Stimulated activated CD8-positive, alpha-beta memory T cell treated with anti-CD3 and anti-CD28 coated beads, Interleukin-7, amount 100 ng/mL, for 4 hours (primary cell): ENCODE data around the gene WBP2NL.
A peak's percentile ranks its signal among the peaks of the same experiment; 100 is the strongest.
"Not testable (repeated sequence)": the region's sequence is repeated elsewhere in the genome, so short reads cannot be mapped to it uniquely, and the experiment has no call there.

Source experiments
- DNase-seq, 2 donors: peaks; one replicate each; pipeline ENCODE4 v3.0.0-alpha.2; 2020; ENCODE audit warnings: low read depth in 2 of 2

WBP2NL gene

DNA sequence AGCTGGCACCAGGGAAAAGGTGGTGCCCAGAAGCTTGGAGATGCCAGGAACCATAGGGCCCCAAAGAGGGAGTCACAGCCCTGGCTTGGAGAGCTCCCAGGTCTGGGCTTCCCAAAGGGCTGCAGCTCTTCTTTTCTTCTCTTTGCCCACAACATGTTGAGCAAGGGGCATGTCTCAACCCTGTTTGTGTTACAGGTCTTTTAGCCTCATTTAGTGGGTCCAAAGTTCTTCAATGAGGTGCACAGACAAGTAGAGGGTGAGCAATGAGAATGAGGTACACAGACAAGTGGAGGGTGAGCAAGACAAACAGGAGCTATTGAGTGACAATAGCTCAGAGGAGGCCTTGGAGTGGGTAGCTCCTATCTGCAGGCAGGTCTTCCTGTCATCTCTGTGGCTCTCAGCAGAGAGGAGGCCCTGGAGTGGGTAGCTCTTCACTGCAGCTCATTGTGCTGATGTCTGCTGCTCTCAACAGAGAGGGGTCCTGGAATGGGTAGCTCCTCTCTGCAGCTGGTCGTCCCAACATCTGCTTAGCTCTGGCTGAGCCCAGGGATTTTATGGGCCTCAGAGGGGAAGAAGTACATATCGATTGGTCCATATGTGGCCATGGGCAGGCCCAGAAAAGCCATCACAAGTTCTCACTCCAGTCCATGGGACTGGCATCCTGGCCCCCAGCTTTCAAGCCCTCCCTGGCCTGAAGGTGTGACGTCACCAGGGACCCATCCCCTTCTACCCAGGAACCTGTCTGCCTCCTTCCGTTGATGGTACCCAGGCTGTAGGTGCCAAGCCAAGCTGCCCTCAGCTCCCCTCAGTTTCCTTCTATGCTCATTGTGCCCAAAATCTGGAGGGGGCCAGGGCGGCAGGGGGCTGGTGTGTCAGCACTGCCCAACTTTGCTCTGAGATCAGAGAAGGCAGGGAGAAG is 34.9 kb downstream of the WBP2NL start:
- DNase-seq: no peak

DNA sequence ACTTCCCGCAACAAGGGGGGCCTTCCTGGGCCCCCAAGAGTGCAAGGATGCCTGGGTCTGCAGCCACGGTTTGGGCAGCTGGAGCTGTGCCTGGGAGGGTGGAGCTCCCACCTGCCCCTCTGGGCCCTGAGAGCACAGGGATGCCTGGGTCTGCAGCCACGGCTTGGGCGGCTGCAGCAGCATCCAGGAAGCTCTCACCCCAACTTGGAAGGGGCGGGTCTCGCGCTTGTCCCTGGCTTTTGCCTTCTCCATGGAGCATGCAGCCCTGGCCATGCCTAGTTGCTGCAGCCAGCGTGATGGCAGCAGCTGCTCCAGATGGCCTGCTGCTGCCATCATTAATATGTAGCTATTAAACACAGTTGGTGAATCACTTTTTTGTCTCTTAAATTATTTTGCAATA is 36.7 kb downstream of the WBP2NL start:
- DNase-seq: no peak

DNA sequence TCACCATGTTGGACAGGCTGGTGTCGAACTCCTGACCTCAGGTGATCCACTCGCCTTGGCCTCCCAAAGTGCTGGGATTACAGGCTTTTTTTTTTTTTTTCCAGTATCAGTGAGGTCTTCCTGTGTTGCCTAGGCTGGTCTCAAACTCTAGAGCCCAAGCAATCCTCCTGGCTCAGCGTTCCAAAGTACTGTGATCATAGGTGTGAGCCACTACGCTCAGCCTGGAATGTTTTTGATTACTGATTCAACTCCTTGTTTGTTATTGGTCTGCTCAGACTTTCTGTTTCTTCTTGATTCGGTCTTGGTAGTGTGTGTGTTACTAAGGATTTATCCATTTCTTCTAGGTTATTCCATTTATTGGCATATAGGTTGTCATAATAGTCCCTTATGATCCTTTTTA is 40.7 kb downstream of the WBP2NL start:
- no peak for DNase-seq

DNA sequence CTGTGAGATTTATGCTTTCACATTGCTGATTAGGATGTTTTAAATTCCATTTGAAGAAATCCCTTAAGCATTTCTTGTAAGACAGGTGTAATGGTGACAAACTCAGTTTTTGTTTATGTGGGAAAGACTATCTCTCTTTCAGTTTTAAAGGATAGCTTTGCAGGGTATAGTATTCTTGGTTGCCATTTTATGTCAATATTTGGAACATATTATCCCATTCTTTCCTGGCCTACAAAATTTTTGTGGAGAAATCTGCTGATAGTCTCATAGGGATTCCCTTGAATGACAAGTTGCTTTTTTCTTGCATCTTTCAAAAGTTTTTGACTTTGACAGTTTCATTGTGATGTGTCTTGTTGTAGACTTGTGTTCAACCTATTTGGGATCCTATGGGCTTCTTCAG is 43.2 kb downstream of the WBP2NL start:
- DNase-seq: no peak

DNA sequence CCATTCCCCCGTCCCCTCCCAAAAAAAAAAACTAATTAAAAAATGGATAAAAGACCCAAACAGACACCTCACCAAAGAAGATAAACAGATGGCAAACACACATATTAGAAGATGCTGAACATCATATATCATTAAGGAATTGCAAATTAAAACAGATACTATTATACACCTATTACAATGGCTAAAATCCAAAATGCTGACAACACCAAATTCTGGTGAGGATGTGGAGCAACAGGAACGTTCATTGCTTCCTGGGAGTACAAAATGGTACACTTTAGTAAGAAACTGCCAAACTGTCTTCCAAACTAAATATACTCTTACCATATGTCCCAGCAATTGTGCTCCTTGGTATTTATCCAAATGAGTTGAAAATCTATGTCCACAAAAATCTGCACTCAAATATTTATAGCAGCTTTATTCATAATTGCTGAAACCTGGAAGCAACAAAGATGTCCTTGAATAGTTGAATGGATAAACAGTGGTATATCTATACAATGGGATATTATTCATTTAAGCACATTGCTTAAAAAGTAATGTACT is 52.1 kb downstream of the WBP2NL start:
- no peak for DNase-seq

DNA sequence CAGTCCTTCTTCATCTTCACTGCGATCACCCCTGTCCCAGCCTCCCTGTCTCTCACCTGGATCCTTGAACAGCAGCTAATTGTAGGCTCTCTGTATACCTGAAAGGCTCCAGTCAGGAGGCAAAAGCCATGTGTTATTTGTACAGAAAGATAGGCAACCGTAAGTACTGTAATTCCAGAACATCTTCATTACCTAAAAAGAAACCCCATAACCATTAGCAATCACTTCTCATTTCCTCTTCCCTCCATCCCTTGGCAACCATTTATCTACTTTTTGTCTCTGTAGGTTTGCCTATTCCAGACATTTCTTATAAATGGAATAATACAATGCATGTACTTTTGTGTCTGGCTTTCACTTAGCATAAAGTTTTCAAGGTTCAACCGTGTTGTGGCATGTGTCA is 54.2 kb downstream of the WBP2NL start:
- DNase-seq: no peak

DNA sequence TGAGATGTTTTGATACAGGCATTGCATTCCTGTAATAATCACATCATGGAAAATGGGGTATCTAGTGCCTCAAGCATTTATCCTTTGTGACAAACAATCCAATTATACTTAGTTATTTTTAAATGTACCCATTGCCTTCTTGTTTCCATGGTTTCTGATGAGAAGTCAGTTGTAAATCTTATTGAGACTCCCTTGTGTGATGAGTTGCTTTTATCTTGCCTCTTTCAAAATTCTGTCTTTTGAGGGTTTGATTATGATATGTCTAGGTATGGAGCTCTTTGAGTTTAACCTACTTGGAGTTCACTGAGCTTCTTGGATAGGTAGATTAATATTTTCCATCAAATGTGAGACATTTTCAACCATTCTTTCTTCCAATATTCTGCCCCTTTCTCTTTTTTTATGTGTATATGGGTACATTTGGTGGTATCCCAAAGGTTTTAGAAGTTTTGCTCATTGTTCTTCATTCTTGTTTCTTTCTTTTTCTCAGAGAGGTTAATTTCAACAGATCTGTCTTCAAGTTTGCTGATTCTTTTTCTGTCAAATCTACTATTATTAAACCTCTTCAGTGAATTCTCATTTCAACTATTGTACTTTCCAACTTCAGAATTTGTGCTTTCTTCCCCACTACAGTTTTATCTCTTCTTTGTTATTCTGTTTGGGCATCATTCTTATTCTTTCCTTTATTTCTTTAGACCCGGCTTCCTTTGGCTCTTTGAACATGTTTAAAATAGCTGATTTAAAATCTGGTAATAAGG is 58.3 kb downstream of the WBP2NL start:
- DNase-seq: no peak

DNA sequence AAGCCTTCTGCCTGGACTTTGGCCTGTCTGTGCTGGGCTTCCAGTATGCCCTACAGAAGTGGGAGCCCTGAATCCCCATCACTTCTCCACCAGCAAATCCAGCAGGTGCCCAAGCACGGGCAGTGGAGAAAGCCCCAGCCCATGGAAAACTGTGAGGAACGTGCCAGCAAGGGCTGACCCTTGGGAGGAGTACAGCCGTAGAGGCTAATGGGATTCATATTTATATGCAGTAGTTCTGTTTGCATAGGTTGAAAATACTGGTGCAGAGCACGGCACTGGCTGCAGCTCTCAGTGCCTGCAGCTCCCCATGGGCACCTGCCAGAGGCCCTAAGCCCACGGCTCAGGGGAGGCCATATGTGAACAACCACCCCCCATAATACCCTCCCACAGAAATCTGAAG is 61.9 kb downstream of the WBP2NL start:
- no peak for DNase-seq

DNA sequence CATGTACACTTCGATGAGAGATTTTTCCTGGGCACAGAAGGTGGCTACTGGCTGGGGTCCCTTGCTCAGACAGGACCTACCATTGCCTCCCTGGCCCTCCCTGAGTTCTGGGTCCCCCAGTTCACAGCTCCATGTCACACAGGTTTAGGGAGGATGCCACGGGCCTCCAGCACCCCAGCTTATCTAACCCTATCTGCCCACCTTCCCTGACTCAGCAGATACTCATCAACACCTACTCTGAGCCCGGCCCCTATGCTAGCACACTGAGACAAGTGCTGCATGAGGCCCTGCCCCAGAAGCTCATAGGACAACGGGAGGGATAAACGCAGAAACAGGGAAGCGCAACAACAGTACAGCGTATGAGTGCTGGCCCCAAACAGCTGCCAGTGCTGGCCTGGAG is 62.5 kb downstream of the WBP2NL start:
- DNase-seq: no peak

DNA sequence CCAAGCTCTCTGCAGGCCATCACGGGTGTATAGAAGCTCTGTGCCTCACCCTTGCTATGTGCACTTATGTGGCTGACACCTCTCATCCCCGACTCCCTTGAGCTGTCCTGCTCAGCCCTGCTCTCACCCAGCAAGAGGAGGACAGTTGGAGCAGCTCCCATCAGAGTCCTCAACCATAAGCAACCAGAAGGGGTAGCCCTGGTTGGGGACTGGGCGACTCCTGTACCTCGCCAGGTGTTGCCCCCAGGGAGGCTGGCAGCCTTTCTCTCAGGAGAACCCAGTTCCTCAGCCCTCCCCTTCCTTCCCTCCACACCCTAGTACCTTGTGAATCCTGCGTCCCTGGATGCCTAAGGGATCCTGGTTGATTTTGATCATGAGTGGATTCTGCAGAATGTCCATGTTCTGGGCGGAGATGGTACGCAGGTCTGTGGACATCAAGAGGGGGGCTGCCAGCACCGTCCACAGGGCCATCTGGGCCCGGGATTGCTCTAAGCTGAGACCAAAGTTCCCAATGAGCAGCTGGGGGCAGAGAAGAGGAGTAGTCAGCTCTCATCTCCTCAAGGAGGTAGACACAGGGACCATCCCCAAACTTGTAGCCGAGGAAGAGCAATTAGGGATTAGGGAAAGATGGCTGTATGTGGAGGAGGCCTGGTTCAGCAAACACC is 64.0 kb downstream of the WBP2NL start:
- DNase-seq: no peak

DNA sequence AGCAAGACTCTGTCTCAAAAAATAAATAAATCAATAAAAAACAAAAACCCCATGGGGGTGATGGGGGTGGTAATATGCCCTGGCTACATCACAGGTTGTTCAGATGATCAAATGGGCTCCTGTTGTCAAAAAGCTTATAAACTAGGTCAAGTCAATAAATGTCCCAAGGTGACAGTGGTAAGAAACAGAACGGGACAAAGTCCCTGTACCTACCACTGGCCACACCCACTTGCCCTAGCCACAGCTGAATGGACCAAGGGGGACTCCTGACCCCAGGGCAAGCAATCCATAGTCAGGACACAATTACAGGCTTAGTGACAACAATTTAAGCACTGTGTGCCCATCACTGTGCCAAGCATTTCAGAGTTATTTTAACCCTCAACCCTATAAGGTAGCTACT is 66.0 kb downstream of the WBP2NL start:
- no peak for DNase-seq

DNA sequence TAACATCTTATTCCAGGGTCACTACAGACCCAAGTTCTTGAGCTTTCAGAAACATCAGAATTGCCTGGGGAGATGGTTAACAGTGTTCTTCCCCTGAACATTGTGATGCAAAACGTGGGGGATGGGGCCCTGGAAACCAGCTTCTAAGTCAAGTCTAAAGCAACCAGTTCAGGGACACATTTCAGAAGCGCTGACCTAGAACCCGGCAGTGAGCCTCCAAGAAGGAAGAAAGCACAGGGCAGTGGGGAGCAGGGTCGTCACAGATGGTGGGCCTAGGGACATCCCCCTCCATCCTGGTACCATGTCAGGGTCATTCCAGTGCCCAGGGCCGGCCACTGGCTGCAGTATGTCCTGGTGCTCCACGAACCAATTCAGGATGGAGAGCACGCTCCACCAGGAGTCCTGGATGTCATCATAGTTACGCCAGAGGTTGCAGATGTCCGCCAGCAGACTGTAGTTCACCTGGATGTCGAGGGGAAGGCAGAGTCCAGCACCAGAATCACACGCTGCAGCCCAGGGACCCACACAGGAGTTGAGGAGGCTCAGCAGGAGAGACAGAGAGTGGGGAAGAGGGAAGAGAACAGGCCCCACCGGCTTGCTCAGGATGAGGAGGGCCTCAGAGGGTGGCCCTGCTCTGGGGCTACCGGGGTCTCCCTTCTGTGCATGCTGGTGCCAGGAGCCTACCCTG is 67.0 kb downstream of the WBP2NL start:
- DNase-seq: no peak

DNA sequence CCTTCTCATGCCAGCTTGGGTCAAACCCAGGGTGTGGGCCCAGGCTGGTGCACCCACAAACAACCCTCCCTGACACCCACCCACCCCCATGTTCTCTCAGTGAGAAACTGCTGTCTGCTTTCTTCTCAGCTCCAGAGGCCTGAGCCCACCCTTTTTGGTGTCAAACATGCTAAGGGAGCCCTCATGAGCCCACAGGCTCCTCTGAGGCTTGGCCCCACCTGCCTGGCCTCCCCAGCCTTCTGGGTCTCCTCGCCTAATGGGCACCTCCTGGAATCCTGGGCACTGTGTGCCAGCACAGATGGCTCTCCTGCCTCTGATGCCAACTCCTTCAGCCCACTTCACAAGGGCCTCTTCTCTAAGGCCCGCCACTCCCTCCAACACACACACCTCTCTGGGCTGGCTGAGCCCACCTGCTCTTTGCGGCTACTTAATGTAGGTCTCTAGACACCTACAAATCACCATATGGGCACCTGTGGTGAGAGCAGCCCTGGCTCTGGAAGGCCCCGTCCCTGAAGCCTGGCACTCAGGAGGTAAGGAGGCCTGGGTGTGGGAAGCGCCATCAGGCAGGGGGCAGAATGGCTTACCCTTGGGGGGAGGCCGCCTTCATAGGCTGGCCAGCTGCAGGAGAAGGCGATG is 67.7 kb downstream of the WBP2NL start:
- no peak for DNase-seq

DNA sequence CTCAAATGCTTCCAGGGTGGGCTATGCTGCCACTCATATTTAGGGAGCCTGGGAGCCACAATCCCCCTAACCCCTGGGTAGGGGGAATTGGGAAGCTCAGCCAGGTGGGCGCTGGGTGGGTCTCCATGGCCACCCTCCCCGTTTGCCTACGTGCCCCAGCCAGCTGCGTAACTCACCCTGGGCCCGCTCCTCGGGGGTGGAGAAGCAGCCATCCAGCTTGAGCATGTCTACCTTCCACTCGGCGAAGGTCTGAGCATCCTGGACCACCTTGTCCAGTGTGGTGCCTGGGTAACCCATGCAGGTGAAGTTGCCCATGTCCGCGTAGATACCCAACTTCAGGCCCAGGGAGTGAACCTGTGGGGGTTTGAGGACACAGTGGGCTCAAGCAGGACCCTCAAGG is 68.3 kb downstream of the WBP2NL start:
- no peak for DNase-seq

DNA sequence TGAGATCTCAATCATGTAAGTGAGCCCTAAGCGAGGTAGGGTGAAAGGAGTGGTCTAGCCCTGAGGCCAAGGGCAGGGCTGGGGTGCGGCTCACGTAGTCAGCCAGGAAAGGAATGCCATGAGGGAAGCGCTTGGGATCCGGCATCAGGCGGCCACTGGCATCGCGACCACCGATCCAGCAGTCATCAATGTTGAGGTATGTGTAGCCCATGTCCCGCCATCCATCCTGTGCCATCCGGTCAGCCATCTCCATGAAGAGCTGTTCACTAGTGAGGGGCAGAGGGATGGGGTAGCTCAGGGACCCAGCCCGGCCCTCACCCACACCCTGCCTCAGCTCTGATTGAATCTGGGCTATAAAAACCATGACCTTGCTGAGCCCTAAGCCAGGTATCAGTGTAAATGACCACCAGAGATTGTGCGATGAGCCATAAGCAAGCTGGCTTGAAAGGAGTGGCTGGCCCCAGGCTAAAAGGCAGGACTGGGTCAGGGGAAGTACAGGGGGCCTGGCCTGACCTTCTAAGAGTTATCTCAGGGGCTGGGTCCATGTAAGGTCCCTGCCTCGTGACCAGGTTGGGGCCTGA is 69.2 kb downstream of the WBP2NL start:
- no peak for DNase-seq

DNA sequence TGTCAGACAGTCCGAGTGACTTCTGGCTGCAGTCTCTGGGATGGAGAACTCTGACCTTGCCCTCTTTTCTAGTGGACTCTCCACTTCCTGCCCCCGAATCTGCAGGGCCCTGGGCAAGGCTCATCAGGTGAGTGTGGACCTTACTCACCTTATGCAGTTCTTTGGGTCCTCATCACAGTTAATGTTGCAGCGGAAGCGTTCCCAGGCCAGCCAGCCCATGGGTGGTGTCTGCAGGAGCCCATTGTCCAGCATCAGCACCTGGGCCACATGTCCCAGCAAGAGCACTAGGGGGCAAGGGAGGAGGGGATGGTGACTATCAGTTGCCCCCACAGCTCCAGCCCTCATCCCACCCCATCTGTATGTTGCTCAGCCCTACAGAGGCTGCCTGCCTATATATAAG is 69.7 kb downstream of the WBP2NL start:
- DNase-seq: no peak

DNA sequence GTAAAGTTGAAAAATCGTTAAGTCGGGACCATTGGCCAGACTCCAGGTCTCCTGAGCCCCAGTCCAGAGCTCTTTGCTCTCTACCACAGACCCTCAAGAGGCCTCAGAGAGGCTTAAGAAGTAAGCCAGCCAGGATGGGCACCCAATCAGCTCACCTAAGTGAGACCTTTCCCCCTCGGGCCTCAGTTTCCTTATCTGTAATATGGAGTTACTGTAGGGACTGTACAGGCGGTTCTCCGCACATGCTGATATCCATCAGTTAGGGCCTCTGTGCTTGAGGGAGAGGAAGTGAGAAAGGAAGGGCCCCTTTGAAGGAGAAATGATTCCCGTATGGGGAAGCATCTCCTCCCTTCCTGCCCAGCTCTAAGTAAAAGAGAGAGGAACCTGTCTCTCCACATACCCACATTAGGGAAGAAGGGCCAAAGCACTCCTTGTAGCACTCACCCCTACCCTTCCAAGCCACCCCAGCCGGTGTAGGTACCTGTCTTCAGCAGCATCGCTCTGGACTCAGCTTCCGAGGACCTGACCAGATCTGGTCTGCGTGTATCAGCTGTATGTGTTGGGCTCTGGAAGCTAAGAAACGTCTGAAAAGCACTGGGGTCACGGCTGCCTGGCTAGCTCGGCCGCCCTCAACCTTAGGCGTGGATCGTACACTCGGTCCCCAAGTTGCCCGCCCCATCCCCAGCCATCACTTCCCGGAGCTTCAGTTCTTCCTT is 71.4 kb downstream of the WBP2NL start:
- no peak for DNase-seq

DNA sequence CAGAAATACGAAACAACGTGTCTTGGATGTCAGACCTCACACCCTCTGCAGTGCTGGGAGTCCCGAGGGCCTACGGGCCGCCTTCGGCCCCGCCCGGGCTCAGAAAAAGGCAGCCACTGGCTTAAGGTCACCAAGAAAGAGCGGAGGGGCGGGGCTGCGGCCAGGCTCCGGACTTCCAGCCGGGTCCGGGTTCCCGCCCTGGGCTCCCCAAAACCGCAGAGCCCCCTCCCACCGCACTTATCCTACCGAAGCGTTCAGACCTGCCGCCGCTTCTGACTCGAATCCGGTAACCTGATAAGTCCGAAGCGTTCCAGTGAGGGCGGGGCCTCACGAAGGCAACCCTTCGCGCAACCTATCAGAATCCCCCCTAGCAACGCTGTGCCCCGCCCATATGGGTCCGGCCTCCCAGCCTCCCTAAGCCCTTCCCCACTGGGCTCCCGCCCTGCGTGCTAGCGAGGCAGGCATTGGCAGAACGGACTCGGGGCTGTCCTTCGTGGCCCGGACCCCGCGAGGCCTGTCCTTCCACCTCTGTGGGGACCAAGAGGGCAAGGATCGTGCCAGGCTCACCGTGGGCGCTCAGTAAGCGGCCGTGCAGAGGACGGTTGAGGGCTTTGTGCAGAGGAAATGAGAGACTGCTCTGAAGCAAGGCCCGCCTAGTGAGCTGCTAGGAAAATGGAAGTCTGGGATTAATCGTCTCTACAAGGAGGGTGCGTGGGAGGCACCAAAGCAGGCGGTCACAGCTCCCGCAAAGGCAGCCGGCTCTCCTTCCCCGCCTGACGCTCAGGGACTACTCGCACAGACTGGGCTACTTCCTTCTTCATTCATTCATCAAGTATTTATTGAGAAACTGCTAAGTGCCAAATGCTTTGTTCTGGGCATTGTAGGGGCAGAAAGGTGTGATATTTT is 72.2 kb downstream of the WBP2NL start, which contains the start of gene NAGA:
NAGA (minus strand) TSS at position 296 of the 906 bp plus-strand sequence. CDS start 515 bp downstream, outside the sequence.
- DNase-seq: peak; percentile 82 to 83

DNA sequence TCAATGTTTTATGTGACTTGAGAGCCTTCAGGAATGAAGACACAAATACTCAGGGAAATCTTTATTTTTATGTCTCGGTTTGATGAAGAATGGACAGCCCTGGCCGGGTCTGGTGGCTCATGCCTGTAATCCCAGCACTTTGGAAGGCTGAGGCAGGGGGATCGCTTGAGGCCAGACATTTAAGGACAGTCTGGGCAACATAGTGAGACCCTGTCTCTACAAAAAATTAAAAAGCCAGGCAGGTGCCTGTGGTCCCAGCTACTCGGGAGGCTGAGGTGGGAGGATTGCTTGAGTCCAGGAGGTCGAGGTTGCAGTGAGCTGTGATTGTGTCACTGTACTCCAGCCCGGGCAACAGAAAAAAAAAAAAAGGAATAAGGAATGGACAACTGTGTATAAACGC is 72.9 kb downstream of the WBP2NL start:
- not testable (repeated sequence) for DNase-seq
